D721Med (cell line): Measurements from ENCODE around the gene NEDD4L.

ENCODE experiments used
- DNase-seq: peaks from one replicate; pipeline ENCODE4 v3.0.0; 2011; ENCODE audit warnings: low spot score; ENCODE audit not compliant: insufficient read length
- FAIRE-seq: peaks from 2 replicates; lab custom pipeline; 2011; peaks lifted over from hg19 to GRCh38; lab: Jason Lieb, UNC
- CTCF ChIP-seq: IDR thresholded peaks from 2 replicates; pipeline ENCODE4 v1.5.1; 2012; ENCODE audit warnings: mild to moderate bottlenecking, control low read depth; ENCODE audit not compliant: insufficient read depth; ENCODE audit errors: missing control alignments

NEDD4L gene

GRCh38 chr18:58194028-58194427 lies 150.0 kb downstream of the NEDD4L start:
- FAIRE-seq (no peak), DNase-seq (no peak)

GRCh38 chr18:58195278-58195765 lies 151.3 kb downstream of the NEDD4L start:
- DNase-seq = no peak
- FAIRE-seq = no peak
- no peak for TF ChIP-seq CTCF

More at GRCh38 chr18:58194028-58194427, 150.0 kb downstream of the NEDD4L start:
- peak; percentile 26 for TF ChIP-seq CTCF

GRCh38 chr18:58196164-58196563 lies 152.1 kb downstream of the NEDD4L start:
- FAIRE-seq = peak; percentile 98
- TF ChIP-seq CTCF = no peak

GRCh38 chr18:58196881-58197872 lies 153.2 kb downstream of the NEDD4L start:
- DNase-seq = no peak
- FAIRE-seq = peak; percentile 63

More at GRCh38 chr18:58196164-58196563, 152.1 kb downstream of the NEDD4L start:
- no peak for DNase-seq

GRCh38 chr18:58201268-58201667 lies 157.2 kb downstream of the NEDD4L start:
- DNase-seq (no peak), FAIRE-seq (peak; percentile 99)
- no peak for TF ChIP-seq CTCF

More at GRCh38 chr18:58196881-58197872, 153.2 kb downstream of the NEDD4L start:
- TF ChIP-seq CTCF = no peak

- FAIRE-seq (peak; percentile 97), DNase-seq (no peak)
- no peak for TF ChIP-seq CTCF
These were observed 158.0 kb downstream of the NEDD4L start for GRCh38 chr18:58201733-58202730.
